Upper lobe of right lung (tissue), 1 donor: Measurements from ENCODE around the gene PCDHGB1. TPM values are rescaled to one million over a fixed set of nuclear protein-coding genes. Genes with fewer than 3 reads are reported as not detected.
"Not testable (repeated sequence)": the region's sequence is repeated elsewhere in the genome, so short reads cannot be mapped to it uniquely, and the experiment has no call there.

Source experiments
- ATAC-seq: fragments of 200-7000 bp; cut with Tn5 transposase; one replicate; pipeline ENCODE4 v1.9.1; 2020; ENCODE audit warnings: mild to moderate bottlenecking, moderate library complexity
- DNase-seq: peaks from one replicate; pipeline ENCODE4 v3.0.0-alpha.2; 2020
- H3K27ac ChIP-seq: fragments of 200-600 bp; one replicate; pipeline ENCODE4 v1.8.0; 2022
- H3K27me3 ChIP-seq: fragments of 200-600 bp; one replicate; pipeline ENCODE4 v1.8.0; 2022; ENCODE audit warnings: mild to moderate bottlenecking
- H3K36me3 ChIP-seq: fragments of 200-600 bp; one replicate; pipeline ENCODE4 v1.8.0; 2022
- H3K4me1 ChIP-seq: fragments of 200-600 bp; one replicate; pipeline ENCODE4 v1.8.0; 2022
- H3K4me3 ChIP-seq: fragments of 200-600 bp; one replicate; pipeline ENCODE4 v1.8.0; 2022; ENCODE audit warnings: mild to moderate bottlenecking
- H3K9me3 ChIP-seq: fragments of 200-600 bp; one replicate; pipeline ENCODE4 v1.8.0; 2022
- intact Hi-C: fragments of 100-400 bp; cut with DNase I; formaldehyde crosslinking; loops from one replicate; pipeline ENCODE4 v1.11.0; 2022
- total RNA-seq: library from RNA; stranded (reverse); fragmentation: NEBNext Ultra II Directional; extraction: Animal tissue kit (Norgen Biotek cat#: 25700); gene quantifications from one replicate; pipeline ENCODE4 v1.2.1, GENCODE V29; 2021
- TF ChIP-seq, protein P1 (sequence below): fragments of 200-600 bp; IDR thresholded peaks from one replicate; pipeline ENCODE4 v1.8.0; 2022; ENCODE audit warnings: antibody characterized with exemption
- donor health status: DM: no; HTN: yes; CAD: no; lungs with severe emphysema.

PCDHGB1 gene
- total RNA-seq, 1 donor from 2014 or later = 2.0 TPM

DNA sequence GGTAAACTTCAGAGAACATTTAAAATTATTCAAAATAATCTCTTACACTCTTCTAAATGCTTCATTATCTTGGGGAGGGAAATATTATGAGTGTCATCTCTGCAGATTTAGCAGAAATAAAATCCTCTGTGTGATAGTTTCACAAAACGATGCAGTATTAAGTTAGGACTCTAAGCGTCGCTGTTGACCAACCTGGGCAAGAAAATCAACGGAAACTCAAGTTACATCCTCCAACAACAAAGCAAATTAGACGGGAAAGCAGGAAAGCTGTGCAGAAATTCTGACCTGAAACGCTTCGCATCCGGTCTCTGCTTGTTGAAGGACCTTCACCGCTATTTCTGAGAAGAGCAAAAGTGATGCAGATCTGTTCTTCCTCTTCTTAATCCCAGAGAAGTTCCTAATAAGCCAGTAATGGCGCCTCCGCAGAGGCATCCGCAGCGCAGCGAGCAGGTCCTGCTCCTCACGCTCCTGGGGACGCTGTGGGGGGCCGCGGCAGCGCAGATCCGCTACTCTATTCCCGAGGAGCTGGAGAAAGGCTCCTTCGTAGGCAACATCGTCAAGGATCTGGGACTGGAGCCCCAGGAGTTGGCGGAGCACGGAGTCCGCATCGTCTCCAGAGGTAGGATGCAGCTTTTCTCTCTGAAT lies 23.9 kb downstream of the PCDHGB1 start, which contains the start of gene PCDHGA6:
Gene PCDHGA6, plus strand, starts transcription at position 219 of the 645 bp plus-strand sequence. Its CDS starts 193 bp downstream, at position 412.
- Histone ChIP-seq H3K9me3 (peaks cover 36% of the 10 kb centered on the region), H3K4me3 (no peak within 1 kb of the TSS), H3K27me3 (peaks cover 7% of the 10 kb centered on the region), H3K27ac (no peak within 1 kb of the TSS), H3K4me1 (no peaks in the 10 kb centered on the region), H3K36me3 (no peaks in the 10 kb centered on the region)
- intact Hi-C loops = no loop called here
- DNase-seq (no peak), ATAC-seq (no peak)
- TF ChIP-seq, protein P1, sequence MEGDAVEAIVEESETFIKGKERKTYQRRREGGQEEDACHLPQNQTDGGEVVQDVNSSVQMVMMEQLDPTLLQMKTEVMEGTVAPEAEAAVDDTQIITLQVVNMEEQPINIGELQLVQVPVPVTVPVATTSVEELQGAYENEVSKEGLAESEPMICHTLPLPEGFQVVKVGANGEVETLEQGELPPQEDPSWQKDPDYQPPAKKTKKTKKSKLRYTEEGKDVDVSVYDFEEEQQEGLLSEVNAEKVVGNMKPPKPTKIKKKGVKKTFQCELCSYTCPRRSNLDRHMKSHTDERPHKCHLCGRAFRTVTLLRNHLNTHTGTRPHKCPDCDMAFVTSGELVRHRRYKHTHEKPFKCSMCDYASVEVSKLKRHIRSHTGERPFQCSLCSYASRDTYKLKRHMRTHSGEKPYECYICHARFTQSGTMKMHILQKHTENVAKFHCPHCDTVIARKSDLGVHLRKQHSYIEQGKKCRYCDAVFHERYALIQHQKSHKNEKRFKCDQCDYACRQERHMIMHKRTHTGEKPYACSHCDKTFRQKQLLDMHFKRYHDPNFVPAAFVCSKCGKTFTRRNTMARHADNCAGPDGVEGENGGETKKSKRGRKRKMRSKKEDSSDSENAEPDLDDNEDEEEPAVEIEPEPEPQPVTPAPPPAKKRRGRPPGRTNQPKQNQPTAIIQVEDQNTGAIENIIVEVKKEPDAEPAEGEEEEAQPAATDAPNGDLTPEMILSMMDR = peak; percentile 41

DNA sequence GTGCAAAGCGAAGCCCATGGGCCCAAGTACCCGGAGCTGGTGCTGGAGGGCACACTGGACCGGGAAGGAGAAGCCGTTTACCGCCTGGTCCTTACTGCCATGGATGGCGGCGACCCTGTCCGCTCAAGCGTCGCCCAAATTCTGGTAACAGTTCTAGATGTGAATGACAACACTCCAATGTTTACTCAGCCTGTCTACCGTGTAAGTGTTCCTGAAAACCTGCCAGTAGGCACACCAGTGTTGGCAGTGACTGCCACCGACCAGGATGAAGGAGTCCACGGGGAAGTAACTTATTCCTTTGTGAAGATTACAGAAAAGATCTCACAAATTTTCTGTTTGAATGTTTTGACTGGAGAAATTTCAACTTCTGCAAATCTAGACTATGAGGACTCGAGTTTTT lies 24.7 kb downstream of the PCDHGB1 start:
- no peak overlapping the region for H3K4me3 ChIP-seq
- intact Hi-C loops = no loop called here
- H3K9me3 ChIP-seq = peaks cover 36% of the 10 kb centered on the region
- DNase-seq (no peak), ATAC-seq (no peak)
- TF ChIP-seq, protein P1 = no peak
- H3K4me1 ChIP-seq = no peaks in the 10 kb centered on the region
- H3K36me3 ChIP-seq = no peaks in the 10 kb centered on the region
- H3K27me3 ChIP-seq = peaks cover 7% of the 10 kb centered on the region
- H3K27ac ChIP-seq = no peak overlapping the region

DNA sequence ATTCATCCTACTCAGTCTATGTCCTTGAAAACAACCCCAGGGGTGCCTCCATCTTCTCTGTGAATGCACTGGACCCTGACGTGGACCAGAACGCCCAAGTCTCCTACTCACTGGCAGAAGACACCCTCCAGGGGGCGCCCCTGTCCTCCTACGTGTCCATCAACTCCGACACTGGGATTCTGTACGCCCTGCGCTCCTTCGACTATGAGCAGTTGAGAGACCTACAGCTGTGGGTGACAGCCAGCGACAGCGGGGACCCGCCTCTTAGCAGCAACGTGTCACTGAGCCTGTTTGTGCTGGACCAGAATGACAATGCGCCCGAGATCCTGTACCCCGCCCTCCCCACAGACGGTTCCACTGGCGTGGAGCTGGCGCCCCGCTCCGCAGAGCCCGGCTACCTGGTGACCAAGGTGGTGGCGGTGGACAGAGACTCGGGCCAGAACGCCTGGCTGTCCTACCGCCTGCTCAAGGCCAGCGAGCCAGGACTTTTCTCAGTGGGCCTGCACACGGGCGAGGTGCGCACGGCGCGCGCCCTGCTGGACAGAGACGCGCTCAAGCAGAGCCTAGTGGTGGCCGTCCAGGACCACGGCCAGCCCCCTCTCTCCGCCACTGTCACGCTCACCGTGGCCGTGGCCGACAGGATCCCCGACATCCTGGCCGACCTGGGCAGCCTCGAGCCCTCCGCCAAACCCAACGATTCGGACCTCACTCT lies 25.7 kb downstream of the PCDHGB1 start:
- intact Hi-C loops, H3K4me1 ChIP-seq, H3K36me3 ChIP-seq, DNase-seq, H3K27ac ChIP-seq, ATAC-seq, H3K27me3 ChIP-seq, H3K4me3 ChIP-seq: not testable (repeated sequence)
- H3K9me3 ChIP-seq = peaks cover 41% of the 10 kb centered on the region

DNA sequence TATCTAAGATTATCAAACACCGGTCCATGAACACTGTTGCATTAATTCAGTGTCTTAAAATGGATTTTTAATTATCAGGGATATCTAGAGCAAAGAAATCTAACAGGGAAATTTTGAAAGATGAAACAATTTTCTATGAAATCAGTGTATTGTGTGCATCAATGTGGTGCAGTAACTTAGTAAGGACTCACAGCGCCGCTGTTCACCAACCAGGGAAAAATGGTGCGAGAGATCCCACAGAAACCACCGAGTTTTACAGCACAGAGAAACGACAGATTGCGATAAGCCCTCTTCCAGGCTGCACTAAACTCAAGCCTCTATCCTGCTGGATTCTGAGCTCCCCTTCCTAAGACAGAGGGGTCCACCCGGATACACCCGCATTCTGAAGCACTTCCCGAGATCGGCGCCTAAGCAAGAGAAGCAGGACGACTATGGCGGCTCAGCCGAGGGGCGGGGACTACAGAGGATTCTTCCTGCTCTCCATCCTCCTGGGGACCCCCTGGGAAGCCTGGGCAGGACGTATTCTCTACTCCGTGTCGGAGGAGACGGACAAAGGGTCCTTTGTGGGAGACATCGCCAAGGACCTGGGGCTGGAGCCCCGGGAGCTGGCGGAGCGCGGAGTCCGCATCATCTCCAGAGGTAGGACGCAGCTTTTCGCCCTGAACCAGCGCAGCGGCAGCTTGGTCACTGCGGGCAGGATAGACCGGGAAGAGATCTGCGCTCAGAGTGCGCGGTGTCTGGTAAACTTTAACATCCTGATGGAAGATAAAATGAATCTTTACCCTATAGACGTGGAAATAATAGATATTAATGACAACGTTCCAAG lies 32.8 kb downstream of the PCDHGB1 start, which contains the start of gene PCDHGA7:
Gene PCDHGA7, plus strand, starts transcription at position 274 of the 826 bp plus-strand sequence. Its CDS starts 158 bp downstream, at position 432.
- intact Hi-C loops = no loop called here
- Histone ChIP-seq H3K4me1 (no peaks in the 10 kb centered on the region), H3K4me3 (peak within 1 kb of the TSS; percentile 20), H3K36me3 (no peaks in the 10 kb centered on the region), H3K27me3 (peaks cover 11% of the 10 kb centered on the region), H3K27ac (no peak within 1 kb of the TSS), H3K9me3 (peaks cover 23% of the 10 kb centered on the region)
- DNase-seq (no peak), ATAC-seq (peak; percentile 29)
- TF ChIP-seq, protein P1 = peak; percentile 13

DNA sequence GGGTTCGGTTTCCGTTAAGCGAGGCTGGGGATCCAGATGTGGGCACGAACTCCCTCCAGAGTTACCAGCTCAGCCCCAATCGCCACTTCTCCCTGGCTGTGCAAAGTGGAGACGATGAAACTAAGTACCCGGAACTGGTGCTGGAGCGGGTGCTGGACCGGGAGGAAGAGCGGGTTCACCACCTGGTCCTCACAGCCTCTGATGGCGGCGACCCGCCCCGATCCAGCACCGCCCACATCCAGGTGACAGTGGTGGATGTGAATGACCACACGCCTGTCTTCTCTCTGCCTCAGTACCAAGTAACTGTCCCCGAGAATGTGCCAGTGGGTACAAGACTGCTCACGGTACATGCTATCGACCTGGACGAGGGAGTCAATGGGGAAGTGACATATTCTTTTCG lies 33.4 kb downstream of the PCDHGB1 start:
- peaks cover 11% of the 10 kb centered on the region for H3K27me3 ChIP-seq
- DNase-seq (no peak), ATAC-seq (no peak)
- no peaks in the 10 kb centered on the region for H3K36me3 ChIP-seq
- no peak overlapping the region for H3K27ac ChIP-seq
- no peak overlapping the region for H3K4me3 ChIP-seq
- H3K9me3 ChIP-seq = peaks cover 19% of the 10 kb centered on the region
- H3K4me1 ChIP-seq = no peaks in the 10 kb centered on the region
- intact Hi-C loops = no loop called here
- TF ChIP-seq, protein P1 = no peak
